Gastrocnemius medialis (tissue), 4 donors: ENCODE results near the gene DHPS. TPM values are rescaled to one million over a fixed set of nuclear protein-coding genes. Genes with fewer than 3 reads are reported as not detected.

Source experiments
- ATAC-seq, 2 donors: fragments of 150-250 bp; one replicate each; pipeline ENCODE4 v1.9.1; 2016
- DNase-seq, 2 donors: peaks; one replicate each; pipeline ENCODE4 v3.0.0-alpha.2; 2019
- H3K27ac ChIP-seq, 4 donors: fragments of 200-600 bp; sonication (generic); 1 replicate in 1 of 4; 2 replicates in 3 of 4; pipeline ENCODE4 v1.5.1; 2016 to 2018; ENCODE audit warnings: mild to moderate bottlenecking in 2 of 4, moderate library complexity in 1 of 4
- H3K27me3 ChIP-seq, 3 donors: fragments of 200-600 bp; sonication (generic) in 2 of 3; 1 replicate in 1 of 3; 2 replicates in 2 of 3; pipeline versions ENCODE4 v1.5.1 to v1.6.0; 2016 to 2019; ENCODE audit warnings: mild to moderate bottlenecking in 1 of 3, moderate library complexity in 1 of 3
- H3K36me3 ChIP-seq, 2 donors: fragments of 200-600 bp; sonication (generic) in 1 of 2; one replicate each; pipeline ENCODE4 v1.5.1; 2017 to 2018
- H3K4me1 ChIP-seq, 2 donors: fragments of 200-600 bp; sonication (generic) in 1 of 2; one replicate each; pipeline ENCODE4 v1.5.1; 2016 to 2017; ENCODE audit warnings: mild to moderate bottlenecking in 2 of 2
- H3K4me3 ChIP-seq, 4 donors: fragments of 200-600 bp; sonication (generic) in 3 of 4; 1 replicate in 1 of 4; 2 replicates in 3 of 4; pipeline ENCODE4 v1.5.1; 2016 to 2019; ENCODE audit warnings: mild to moderate bottlenecking in 2 of 4
- H3K9me3 ChIP-seq, 3 donors: fragments of 200-600 bp; sonication (generic) in 2 of 3; 1 replicate in 1 of 3; 2 replicates in 2 of 3; pipeline ENCODE4 v1.5.1; 2016 to 2019
- POLR2A ChIP-seq, 2 donors: fragments of 450-650 bp; IDR thresholded peaks; one replicate each; pipeline ENCODE4 v1.6.1; 2017; ENCODE audit warnings: antibody characterized with exemption in 2 of 2, mild to moderate bottlenecking in 2 of 2, moderate library complexity in 2 of 2
- in situ Hi-C, 4 donors: fragments of 200-750 bp; cut with MboI; loops; one replicate each; pipeline versions ENCODE4 v1.15.0 to v1.8.0; 2017; ENCODE audit warnings: low sequenced_read_pairs in 4 of 4
- intact Hi-C: fragments of 100-400 bp; cut with DNase I; formaldehyde crosslinking; loops from one replicate; pipeline ENCODE4 v1.15.1; 2023; ENCODE audit warnings: low total_unique reads
- total RNA-seq, 4 donors: library from RNA; depleted of rRNA; stranded (reverse); fragments of >200 nt; gene quantifications; one replicate each; pipeline versions ENCODE4 v1.1.0 to v1.2.3, GENCODE V29; 2016
- TF ChIP-seq, protein P1 (sequence below), 5 experiments: fragments of 450-650 bp in 3 of 5; fragments of 200-600 bp in 2 of 5; sonication (generic) in 2 of 5; IDR thresholded peaks in 4 of 5; conservative IDR thresholded peaks in 1 of 5; 1 replicate in 4 of 5; 2 replicates in 1 of 5; pipeline ENCODE4 v1.5.1; 2016 to 2019; ENCODE audit warnings: antibody characterized with exemption in 5 of 5, mild to moderate bottlenecking in 3 of 5, moderate library complexity in 3 of 5

Gene DHPS
- total RNA-seq, 4 donors from 2014 or later, result 115 to 184 (median 127) TPM

DNA sequence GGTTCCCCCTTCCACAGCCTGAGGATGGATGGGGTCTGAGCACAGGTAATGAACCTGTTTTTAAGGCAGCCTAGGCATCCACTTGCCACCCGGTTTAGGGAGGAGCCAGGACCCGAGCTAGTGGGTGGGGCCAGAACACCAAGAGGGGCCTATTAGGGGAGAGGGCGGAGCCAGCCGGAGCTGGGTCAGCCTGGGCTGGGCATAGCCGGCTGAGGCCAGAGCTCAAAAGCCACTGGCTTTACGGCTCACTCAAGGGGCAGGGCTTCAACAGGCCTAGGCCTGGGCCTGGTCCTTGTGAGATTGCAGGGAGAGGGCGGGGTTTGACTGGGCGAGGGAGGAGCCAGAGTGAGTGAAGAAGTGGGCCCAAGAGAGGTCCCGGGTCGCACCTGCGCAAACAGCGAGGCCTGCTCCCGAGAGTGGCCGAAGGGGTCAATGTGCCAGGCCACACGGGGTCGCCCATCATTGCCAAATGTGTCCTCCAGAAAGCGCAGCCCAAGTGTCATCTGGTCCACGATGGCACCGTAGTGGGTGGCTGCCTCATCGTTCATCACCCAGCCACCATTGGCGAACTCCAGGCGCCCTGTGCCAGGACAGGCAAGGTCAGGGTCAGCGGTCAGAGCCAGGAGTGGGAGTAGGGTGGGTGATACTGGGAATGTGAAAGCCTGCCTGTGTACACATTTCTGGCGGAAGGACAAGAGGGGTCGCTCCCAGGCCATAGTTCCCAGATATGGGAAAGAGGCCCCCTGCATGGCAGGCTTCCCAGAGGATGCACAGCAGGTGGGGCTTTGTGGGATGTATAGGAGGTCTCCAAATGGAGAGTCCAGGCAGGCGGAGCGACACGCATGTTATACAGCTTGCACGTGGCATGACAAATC is 17.0 kb downstream of the DHPS start:
- Histone ChIP-seq H3K27ac (no peak overlapping the region), H3K27me3 (no peaks in the 10 kb centered on the region), H3K4me3 (no peak overlapping the region), H3K4me1 (peaks cover 24 to 26% of the 10 kb centered on the region in 2 donors), H3K36me3 (peaks cover 0 to 64% of the 10 kb centered on the region in 2 donors), H3K9me3 (no peaks in the 10 kb centered on the region)
- intact Hi-C loops, result loop anchor here (5.0 kb wide), 3 partner anchors 112 to 867 kb away; partner anchors contain the start of genes ZNF491, ZNF564 and ZNF799
- in situ Hi-C loops, result no loop called here
- no peak for ATAC-seq
- no peak for TF ChIP-seq POLR2A (IDR thresholded peaks at IDR 0.05)
- TF ChIP-seq, protein P1, sequence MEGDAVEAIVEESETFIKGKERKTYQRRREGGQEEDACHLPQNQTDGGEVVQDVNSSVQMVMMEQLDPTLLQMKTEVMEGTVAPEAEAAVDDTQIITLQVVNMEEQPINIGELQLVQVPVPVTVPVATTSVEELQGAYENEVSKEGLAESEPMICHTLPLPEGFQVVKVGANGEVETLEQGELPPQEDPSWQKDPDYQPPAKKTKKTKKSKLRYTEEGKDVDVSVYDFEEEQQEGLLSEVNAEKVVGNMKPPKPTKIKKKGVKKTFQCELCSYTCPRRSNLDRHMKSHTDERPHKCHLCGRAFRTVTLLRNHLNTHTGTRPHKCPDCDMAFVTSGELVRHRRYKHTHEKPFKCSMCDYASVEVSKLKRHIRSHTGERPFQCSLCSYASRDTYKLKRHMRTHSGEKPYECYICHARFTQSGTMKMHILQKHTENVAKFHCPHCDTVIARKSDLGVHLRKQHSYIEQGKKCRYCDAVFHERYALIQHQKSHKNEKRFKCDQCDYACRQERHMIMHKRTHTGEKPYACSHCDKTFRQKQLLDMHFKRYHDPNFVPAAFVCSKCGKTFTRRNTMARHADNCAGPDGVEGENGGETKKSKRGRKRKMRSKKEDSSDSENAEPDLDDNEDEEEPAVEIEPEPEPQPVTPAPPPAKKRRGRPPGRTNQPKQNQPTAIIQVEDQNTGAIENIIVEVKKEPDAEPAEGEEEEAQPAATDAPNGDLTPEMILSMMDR (IDR thresholded peaks at IDR 0.05 in 4 of 5, conservative IDR thresholded peaks at IDR 0.05 in 1 of 5), result no peak
- no peak for DNase-seq

DNA sequence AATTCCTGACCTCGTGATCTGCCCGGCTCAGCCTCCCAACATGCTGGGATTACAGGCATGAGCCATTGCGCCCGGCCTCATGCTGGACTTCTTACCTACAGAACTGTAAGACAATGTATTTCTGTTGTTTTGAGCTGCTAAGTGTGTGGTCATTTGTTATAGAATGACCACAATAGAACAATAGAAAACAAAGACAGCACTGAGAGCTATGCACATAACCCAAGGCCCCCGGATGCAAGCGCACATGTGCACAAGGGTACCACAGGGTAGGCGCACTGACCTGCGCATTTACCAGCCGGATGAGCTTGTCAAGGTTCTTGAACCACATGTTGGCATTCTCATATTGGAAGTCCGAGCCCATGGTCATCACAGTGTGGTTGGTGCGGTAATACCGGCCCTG is 20.7 kb downstream of the DHPS start:
- Histone ChIP-seq H3K27me3 (no peaks in the 10 kb centered on the region), H3K4me1 (peaks cover 3 to 6% of the 10 kb centered on the region in 2 donors), H3K9me3 (no peaks in the 10 kb centered on the region), H3K27ac (no peak overlapping the region), H3K36me3 (peaks cover 0 to 78% of the 10 kb centered on the region in 2 donors), H3K4me3 (no peak overlapping the region)
- in situ Hi-C loops (no loop called here), intact Hi-C loops (no loop called here)
- DNase-seq, result no peak
- ATAC-seq, result no peak
- TF ChIP-seq POLR2A (IDR thresholded peaks at IDR 0.05), result no peak
- TF ChIP-seq, protein P1 (IDR thresholded peaks at IDR 0.05 in 4 of 5, conservative IDR thresholded peaks at IDR 0.05 in 1 of 5), result no peak

DNA sequence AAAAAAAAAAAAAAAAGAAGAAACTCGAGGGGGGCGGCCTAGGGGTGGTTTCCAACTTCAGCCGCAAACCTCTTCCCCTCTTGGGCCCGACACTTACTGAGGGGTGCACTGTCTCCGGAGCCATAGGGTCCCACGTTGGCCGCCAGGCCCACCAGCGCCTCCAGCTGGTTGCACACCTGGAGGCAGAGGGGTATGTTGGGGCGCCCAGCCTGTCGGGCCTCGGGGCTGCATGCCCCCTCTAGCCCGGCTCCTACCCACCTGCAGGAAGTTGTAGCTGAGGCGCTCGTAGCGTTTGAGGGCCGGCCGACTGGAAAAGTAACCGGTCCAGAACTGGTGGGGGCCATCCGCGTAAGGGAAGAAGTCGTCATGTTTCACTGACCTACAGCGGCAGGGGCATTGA is 23.7 kb downstream of the DHPS start:
- H3K27me3 ChIP-seq, result no peaks in the 10 kb centered on the region
- no peak overlapping the region for H3K27ac ChIP-seq
- in situ Hi-C loops, result no loop called here
- no peaks in the 10 kb centered on the region for H3K4me1 ChIP-seq
- H3K9me3 ChIP-seq, result no peaks in the 10 kb centered on the region
- no peak for ATAC-seq
- peaks cover 0 to 76% of the 10 kb centered on the region in 2 donors for H3K36me3 ChIP-seq
- TF ChIP-seq POLR2A (IDR thresholded peaks at IDR 0.05), result no peak
- TF ChIP-seq, protein P1 (IDR thresholded peaks at IDR 0.05 in 4 of 5, conservative IDR thresholded peaks at IDR 0.05 in 1 of 5), result no peak
- no peak overlapping the region for H3K4me3 ChIP-seq
- no peak for DNase-seq
- intact Hi-C loops, result no loop called here

DNA sequence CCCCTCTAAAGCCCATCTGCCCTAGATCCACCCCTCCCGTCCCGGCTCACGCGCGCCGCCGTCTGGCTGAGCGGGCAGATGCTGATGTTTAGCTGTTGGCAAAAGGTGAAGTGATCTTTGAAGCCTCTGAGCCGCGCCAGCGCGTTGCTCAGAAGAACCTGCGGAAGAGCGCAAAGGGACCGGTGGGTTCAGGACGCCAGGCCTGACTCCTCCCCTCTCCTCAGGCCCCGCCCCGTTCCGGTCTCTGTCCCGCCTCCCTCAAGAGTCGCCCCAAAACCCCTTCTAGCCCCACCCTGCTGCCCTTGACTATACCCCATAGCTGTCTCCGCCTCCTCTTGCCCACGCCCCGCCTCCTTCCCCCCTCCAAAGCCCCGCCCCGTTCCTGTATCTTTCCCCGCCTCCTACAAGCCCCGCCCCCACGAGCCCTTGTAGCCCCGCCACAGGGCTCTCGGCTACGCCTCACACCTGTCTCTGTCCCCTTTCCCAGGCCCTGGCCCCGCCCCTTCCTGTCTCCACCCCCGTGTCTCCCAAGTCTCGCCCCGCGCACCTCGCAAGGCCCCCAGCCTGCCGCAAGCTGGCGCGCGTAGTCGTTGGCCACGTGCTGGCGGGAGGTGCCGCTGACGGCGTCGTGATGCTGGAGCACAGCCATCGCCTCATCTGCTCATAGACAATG is 24.6 kb downstream of the DHPS start:
- TF ChIP-seq, protein P1 (IDR thresholded peaks at IDR 0.05 in 4 of 5, conservative IDR thresholded peaks at IDR 0.05 in 1 of 5), result no peak
- TF ChIP-seq POLR2A (IDR thresholded peaks at IDR 0.05), result no peak
- in situ Hi-C loops (no loop called here), intact Hi-C loops (no loop called here)
- Histone ChIP-seq H3K27ac (no peak overlapping the region), H3K4me1 (no peaks in the 10 kb centered on the region), H3K27me3 (no peaks in the 10 kb centered on the region), H3K9me3 (no peaks in the 10 kb centered on the region), H3K4me3 (no peak overlapping the region), H3K36me3 (peaks cover 0 to 70% of the 10 kb centered on the region in 2 donors)
- ATAC-seq (no peak), DNase-seq (no peak)
